Cerebellar cortex (tissue), 1 donor: ENCODE measurements around the gene RAB5IF.
A peak's percentile ranks its signal among the peaks of the same experiment; 100 is the strongest.
"Not testable (repeated sequence)": the region's sequence is repeated elsewhere in the genome, so short reads cannot be mapped to it uniquely, and the experiment has no call there.

Experiments
- DNase-seq: peaks from one replicate; pipeline ENCODE4 v3.0.0-alpha.2; 2015; ENCODE audit warnings: low spot score

Gene RAB5IF

GRCh38 chr20:36585410-36586125 lies 20.0 kb upstream of the RAB5IF start:
- DNase-seq: no peak

- DNase-seq: no peak
These were observed 18.1 kb upstream of the RAB5IF start for GRCh38 chr20:36587388-36588070.

- DNase-seq: no peak
These were observed 14.3 kb upstream of the RAB5IF start for GRCh38 chr20:36591281-36591680.

GRCh38 chr20:36591854-36592641 lies 13.5 kb upstream of the RAB5IF start:
- peak; percentile 59 for DNase-seq

- DNase-seq: no peak
These were observed 12.1 kb upstream of the RAB5IF start for GRCh38 chr20:36593347-36593929.

GRCh38 chr20:36599912-36600345 lies 5.7 kb upstream of the RAB5IF start:
- DNase-seq: no peak

GRCh38 chr20:36601540-36601939 lies 4.0 kb upstream of the RAB5IF start:
- DNase-seq: no peak

- DNase-seq: no peak
These were observed 604 bp upstream of the RAB5IF start for GRCh38 chr20:36604952-36605398.

GRCh38 chr20:36606158-36607066 lies 833 bp downstream of the RAB5IF start:
- DNase-seq: no peak

GRCh38 chr20:36607586-36608387 lies 2.2 kb downstream of the RAB5IF start:
- no peak for DNase-seq

- not testable (repeated sequence) for DNase-seq
These were observed 2.8 kb downstream of the RAB5IF start for GRCh38 chr20:36608388-36608728.

GRCh38 chr20:36611625-36612024 lies 6.0 kb downstream of the RAB5IF start:
- DNase-seq: no peak

- DNase-seq: peak; percentile 30
These were observed 8.4 kb downstream of the RAB5IF start for GRCh38 chr20:36613974-36614373.

- peak; percentile 83 for DNase-seq
These were observed 9.4 kb downstream of the RAB5IF start for GRCh38 chr20:36614781-36615557.

- no peak for DNase-seq
These were observed 15.3 kb downstream of the RAB5IF start for GRCh38 chr20:36620917-36621316.

GRCh38 chr20:36623444-36623843 lies 17.9 kb downstream of the RAB5IF start:
- no peak for DNase-seq

- no peak for DNase-seq
These were observed 18.7 kb downstream of the RAB5IF start for GRCh38 chr20:36624068-36624943.

- DNase-seq: no peak
These were observed 19.4 kb downstream of the RAB5IF start for GRCh38 chr20:36624944-36625324.

GRCh38 chr20:36628076-36628475 lies 22.5 kb downstream of the RAB5IF start:
- DNase-seq: no peak
